ENCODE measurements around the gene CST7.
A peak's percentile ranks its signal among the peaks of the same experiment; 100 is the strongest.
"Not testable (repeated sequence)": the region's sequence is repeated elsewhere in the genome, so short reads cannot be mapped to it uniquely, and the experiment has no call there.

The CST7 gene

GRCh38 chr20:24916412-24916811 lies 32.7 kb upstream of the CST7 start:
- ChIA-PET CTCF (interaction anchor here (1.0 to 2.2 kb wide), 5 partner anchors 9 to 757 kb away, joined by 3 to 9 read pairs (median 7); no protein-coding TSS in a partner anchor), POLR2A (no interaction called here)
- no peak for DNase-seq (ENCODE audit: extremely low spot score)
- no peak for TF ChIP-seq CTCF (IDR thresholded peaks at IDR 0.05; ENCODE audit: control extremely low read depth, extremely low read depth, low read depth, missing control alignments)

- DNase-seq (ENCODE audit: extremely low spot score), result no peak
- no peak for TF ChIP-seq CTCF (IDR thresholded peaks at IDR 0.05; ENCODE audit: control extremely low read depth, extremely low read depth, low read depth, missing control alignments)
- POLR2A ChIA-PET, result no interaction called here
- CTCF ChIA-PET, result interaction anchor here (0.8 to 2.6 kb wide), 7 partner anchors 9 to 758 kb away, joined by 3 to 15 read pairs (median 3); no protein-coding TSS in a partner anchor
Measured at GRCh38 chr20:24917056-24917455, 32.0 kb upstream of the CST7 start.

- ChIA-PET POLR2A (interaction anchor here (0.6 kb wide), 1 partner anchor 135 kb away, joined by 6 read pairs; no protein-coding TSS in a partner anchor), CTCF (interaction anchor here (0.6 to 2.6 kb wide), 23 partner anchors 13 to 992 kb away, joined by 3 to 15 read pairs (median 3); no protein-coding TSS in a partner anchor)
- DNase-seq (ENCODE audit: extremely low spot score), result peak; percentile 81
- TF ChIP-seq CTCF (IDR thresholded peaks at IDR 0.05; ENCODE audit: control extremely low read depth, extremely low read depth, low read depth, missing control alignments), result peak; percentile 94
Measured at GRCh38 chr20:24917797-24918578, 31.1 kb upstream of the CST7 start.

- POLR2A ChIA-PET, result no interaction called here
- TF ChIP-seq CTCF (IDR thresholded peaks at IDR 0.05; ENCODE audit: control extremely low read depth, extremely low read depth, low read depth, missing control alignments), result no peak
- CTCF ChIA-PET, result interaction anchor here (0.7 to 2.6 kb wide), 16 partner anchors 12 to 1030 kb away, joined by 3 to 15 read pairs (median 4); no protein-coding TSS in a partner anchor
- DNase-seq (ENCODE audit: extremely low spot score), result no peak
Measured at GRCh38 chr20:24918579-24919566, 30.2 kb upstream of the CST7 start.

- CTCF ChIA-PET, result interaction anchor here (1.0 to 2.6 kb wide), 7 partner anchors 11 to 1031 kb away, joined by 3 to 15 read pairs (median 5); no protein-coding TSS in a partner anchor
- POLR2A ChIA-PET; DNase-seq (ENCODE audit: extremely low spot score): not testable (repeated sequence)
Measured at GRCh38 chr20:24919665-24920064, 29.4 kb upstream of the CST7 start.

- CTCF ChIA-PET, result interaction anchor here (1.2 to 2.3 kb wide), 2 partner anchors 10 to 137 kb away, joined by 3 to 10 read pairs; no protein-coding TSS in a partner anchor
- POLR2A ChIA-PET; DNase-seq (ENCODE audit: extremely low spot score): not testable (repeated sequence)
Measured at GRCh38 chr20:24920706-24921105, 28.4 kb upstream of the CST7 start.

- POLR2A ChIA-PET; DNase-seq (ENCODE audit: extremely low spot score); CTCF ChIA-PET: not testable (repeated sequence)
Measured at GRCh38 chr20:24929259-24929658, 19.8 kb upstream of the CST7 start.
